ENCODE data around the gene SMPDL3B.

- TF ChIP-seq CTCF (IDR thresholded peaks at IDR 0.05): no peak
- TF ChIP-seq POLR2A (IDR thresholded peaks at IDR 0.05): no peak
Observed at GRCh38 chr1:27952147-27952546, 17.3 kb downstream of the SMPDL3B start.

Measured in adrenal gland (tissue), 5 donors.